Subcutaneous adipose tissue (tissue), 4 donors: ENCODE measurements around the gene ARF1. TPM values are rescaled to one million over a fixed set of nuclear protein-coding genes. Genes with fewer than 3 reads are reported as not detected.

Experiments used
- CTCF ChIP-seq: fragments of 450-650 bp; IDR thresholded peaks from one replicate; pipeline ENCODE4 v1.5.1; 2016; ENCODE audit warnings: low read depth, mild to moderate bottlenecking, control low read depth, antibody characterized with exemption, moderate library complexity
- total RNA-seq, 4 donors: library from RNA; depleted of rRNA; stranded (reverse); fragments of >200 nt; gene quantifications; one replicate each; pipeline ENCODE4 v1.1.0, GENCODE V29; 2016

The ARF1 gene
- total RNA-seq, 4 donors from 2014 or later: 227 to 245 (median 236) TPM

DNA sequence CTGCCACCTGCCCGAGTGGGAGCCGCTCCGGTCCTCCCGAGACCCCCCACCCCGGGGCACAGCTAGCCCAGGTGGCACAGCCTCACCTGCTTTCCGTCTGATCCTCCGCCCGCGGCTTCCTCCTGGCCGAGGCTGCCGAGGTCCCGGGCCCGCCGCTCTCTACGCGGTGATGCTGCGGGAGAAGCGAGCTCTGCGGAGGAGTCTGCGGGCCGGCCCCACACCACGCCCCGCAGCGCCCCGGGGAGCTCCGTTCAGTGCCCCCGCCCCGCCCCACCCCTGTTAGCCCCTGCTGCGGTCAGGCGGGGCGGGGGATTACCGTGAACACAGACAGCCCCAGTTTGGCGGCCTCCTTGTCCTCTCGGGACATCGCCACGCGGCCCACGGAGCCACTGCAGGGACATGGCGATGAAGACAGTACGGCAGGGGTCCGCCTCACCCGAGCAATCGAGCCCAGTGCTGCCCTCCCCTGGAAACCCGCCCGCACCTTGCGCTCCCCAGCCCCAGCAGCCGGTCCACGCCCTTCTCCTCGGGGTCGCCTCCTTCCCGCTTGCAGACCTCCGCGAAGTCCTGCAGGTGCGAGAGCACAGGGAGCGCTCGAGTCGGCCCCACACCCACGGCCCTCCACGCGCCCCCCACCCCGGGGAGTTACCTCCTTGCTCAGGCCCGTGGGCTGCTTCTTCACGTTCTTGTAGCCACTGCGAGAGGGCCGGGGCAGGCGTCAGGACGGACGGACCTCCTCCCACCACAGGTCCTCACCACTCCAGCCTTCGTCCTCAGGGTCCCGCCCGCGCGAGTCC is 19.7 kb downstream of the ARF1 start:
- no peak for TF ChIP-seq CTCF

GRCh38 chr1:228102791-228103620 is 20.5 kb downstream of the ARF1 start, which contains the start of gene C1orf35:
C1orf35 (minus strand) TSS chr1:228103325; CDS start chr1:228103227, 98 bp downstream.
- no peak for TF ChIP-seq CTCF

GRCh38 chr1:228104526-228105269 is 22.2 kb downstream of the ARF1 start:
- TF ChIP-seq CTCF: no peak

- TF ChIP-seq CTCF: no peak
These were observed 22.9 kb downstream of the ARF1 start for GRCh38 chr1:228105270-228105995.

DNA sequence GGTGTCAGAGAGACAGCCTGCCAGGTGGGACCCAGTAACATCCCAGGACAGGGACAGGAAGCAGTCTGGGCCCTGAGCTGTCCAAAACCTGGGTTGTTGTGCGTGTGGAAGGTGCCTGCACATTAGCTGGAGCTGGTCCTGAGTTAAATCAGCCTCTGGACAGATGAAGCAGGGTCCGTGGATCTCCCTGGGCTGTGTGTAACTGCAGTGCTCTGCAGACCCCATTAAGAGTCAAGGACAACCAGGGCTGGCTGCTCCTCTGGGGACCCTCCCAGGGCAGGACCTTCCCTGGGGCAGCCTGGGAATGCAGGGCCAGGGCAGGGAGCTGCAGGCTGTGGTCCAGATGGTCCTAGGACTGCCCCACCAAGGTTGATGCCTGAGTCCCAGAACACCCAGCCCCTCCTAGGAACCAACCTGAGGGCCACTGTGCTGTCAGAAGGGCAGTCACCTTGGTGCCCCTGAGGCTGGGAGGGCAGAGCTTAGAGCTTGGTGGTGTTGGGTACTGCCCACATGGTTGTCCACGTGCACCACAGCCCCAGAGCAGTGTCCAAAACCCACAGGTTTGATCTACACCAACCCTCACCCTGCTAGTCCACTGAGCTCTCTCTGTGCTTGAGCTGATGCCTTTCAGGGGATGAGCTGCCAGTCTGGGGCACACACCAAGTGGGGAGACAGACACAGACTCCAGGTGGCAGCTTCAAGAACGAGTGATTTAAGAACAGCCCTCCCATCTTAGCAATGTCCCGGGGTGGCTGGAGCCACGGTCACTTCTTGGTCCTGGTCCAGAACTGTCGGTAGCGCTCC is 23.7 kb downstream of the ARF1 start:
- TF ChIP-seq CTCF: no peak

DNA sequence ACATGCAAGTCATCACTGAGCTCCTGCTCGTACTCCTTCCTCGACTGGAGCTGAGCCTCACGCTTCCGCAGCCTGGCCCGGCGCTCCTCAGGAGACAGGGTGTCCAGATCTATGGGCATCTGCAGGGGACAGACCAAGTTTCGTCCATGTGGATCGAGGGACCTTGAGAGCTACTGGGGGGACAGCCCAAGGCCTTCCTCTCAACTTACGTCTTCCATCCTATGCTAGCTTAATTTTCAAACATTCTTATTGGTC is 24.2 kb downstream of the ARF1 start:
- TF ChIP-seq CTCF: no peak
